HepG2 (cell line): ENCODE data around the gene RPS8. TPM values are rescaled to one million over a fixed set of nuclear protein-coding genes. Genes with fewer than 3 reads are reported as not detected.
A peak's percentile ranks its signal among the peaks of the same experiment; 100 is the strongest.

Experiments
- BORCS8-MEF2B ChIP-seq: sonication (generic); formaldehyde crosslinking; IDR thresholded peaks from 2 replicates; pipeline ENCODE4 v1.8.0; 2022; ENCODE audit warnings: mild to moderate bottlenecking, missing genetic modification reagents
- BRD4 ChIP-seq: sonication (generic); formaldehyde crosslinking; IDR thresholded peaks from 2 replicates; pipeline ENCODE4 v1.4.0; 2020; ENCODE audit warnings: missing genetic modification reagents
- FOXP1 ChIP-seq, 2 experiments: fragments of 450-650 bp in 1 of 2; IDR thresholded peaks; 2 replicates each; pipeline ENCODE4 v1.6.1; 2017 to 2018; ENCODE audit warnings: antibody characterized with exemption in 1 of 2
- GFI1 ChIP-seq: sonication (generic); formaldehyde crosslinking; IDR thresholded peaks from 2 replicates; pipeline ENCODE4 v1.5.0; 2020; ENCODE audit warnings: missing genetic modification reagents, mild to moderate bottlenecking, borderline replicate concordance
- GLMP ChIP-seq: sonication (generic); formaldehyde crosslinking; IDR thresholded peaks from 2 replicates; pipeline ENCODE4 v1.9.0; 2021; ENCODE audit warnings: missing genetic modification reagents, mild to moderate bottlenecking, borderline replicate concordance
- HNRNPH1 ChIP-seq: fragments of 200-400 bp; formaldehyde crosslinking; optimal IDR thresholded peaks from 2 replicates; pipeline ENCODE3; 2017; ENCODE audit warnings: mild to moderate bottlenecking, low read depth, low read length
- IRF2 ChIP-seq: IDR thresholded peaks from 2 replicates; pipeline ENCODE4 v1.6.1; 2018; ENCODE audit warnings: missing genetic modification reagents, missing compliant biosample characterization
- PATZ1 ChIP-seq: sonication (generic); formaldehyde crosslinking; IDR thresholded peaks from 2 replicates; pipeline ENCODE4 v1.4.0; 2020; ENCODE audit warnings: missing genetic modification reagents
- RNF2 ChIP-seq: fragments of 450-650 bp; conservative IDR thresholded peaks from 2 replicates; pipeline ENCODE4 v1.6.1; 2016; ENCODE audit warnings: low read depth
- SP4 ChIP-seq: sonication (generic); formaldehyde crosslinking; IDR thresholded peaks from 2 replicates; pipeline ENCODE4 v1.8.1; 2023; ENCODE audit warnings: mild to moderate bottlenecking, missing genetic modification reagents
- TFDP1 ChIP-seq: IDR thresholded peaks from 2 replicates; pipeline ENCODE4 v1.6.1; 2016; ENCODE audit warnings: missing compliant biosample characterization, missing genetic modification reagents, borderline replicate concordance
- XRCC5 ChIP-seq: fragments of 200-400 bp; formaldehyde crosslinking; optimal IDR thresholded peaks from 2 replicates; pipeline ENCODE3; 2017; ENCODE audit warnings: mild to moderate bottlenecking, low read length
- ZMYM2 ChIP-seq: sonication (generic); formaldehyde crosslinking; IDR thresholded peaks from 2 replicates; pipeline ENCODE4 v1.8.0; 2022; ENCODE audit warnings: mild to moderate bottlenecking, missing genetic modification reagents
- ZNF235 ChIP-seq: sonication (generic); formaldehyde crosslinking; IDR thresholded peaks from 2 replicates; pipeline ENCODE4 v1.8.1; 2023; ENCODE audit warnings: mild to moderate bottlenecking, missing genetic modification reagents, borderline replicate concordance
- ZNF576 ChIP-seq: sonication (generic); formaldehyde crosslinking; IDR thresholded peaks from 2 replicates; pipeline ENCODE4 v1.4.0; 2020; ENCODE audit warnings: mild to moderate bottlenecking, missing genetic modification reagents
- ZNF776 ChIP-seq: sonication (generic); formaldehyde crosslinking; IDR thresholded peaks from 2 replicates; pipeline ENCODE4 v1.4.0; 2020; ENCODE audit warnings: mild to moderate bottlenecking, missing genetic modification reagents
- ZNF816 ChIP-seq: sonication (generic); formaldehyde crosslinking; IDR thresholded peaks from 2 replicates; pipeline ENCODE4 v1.8.0; 2022; ENCODE audit warnings: missing genetic modification reagents, mild to moderate bottlenecking, borderline replicate concordance
- polyA plus RNA-seq, 8 experiments: library from polyadenylated mRNA; depleted of rRNA in 3 of 8; stranded (reverse) in 7 of 8; unstranded in 1 of 8; fragments of >200 nt; fragmentation: Illumina TruSeq in 4 of 8; extraction: Trizol in 4 of 8; gene quantifications; 2 replicates each; pipeline versions ENCODE4 v1.2.1 to v1.2.3, GENCODE V29; 2011 to 2016; ENCODE audit warnings: low read depth in 4 of 8, missing spikeins in 1 of 8, mixed read lengths in 1 of 8; ENCODE audit not compliant: insufficient read depth in 1 of 8
- total RNA-seq, 5 experiments: library from RNA; depleted of rRNA; stranded (reverse); fragments of >200 nt; fragmentation: Illumina TruSeq; extraction: Trizol; gene quantifications; 2 replicates each; pipeline ENCODE4 v1.2.3, GENCODE V29; 2016; ENCODE audit warnings: low read depth in 1 of 5
- TF ChIP-seq, protein P1 (sequence below): sonication (generic); formaldehyde crosslinking; IDR thresholded peaks from 2 replicates; pipeline ENCODE4 v1.4.0; 2020; ENCODE audit warnings: mild to moderate bottlenecking, missing genetic modification reagents
- TF ChIP-seq, protein P2 (sequence below): fragments of 450-650 bp; IDR thresholded peaks from 2 replicates; pipeline ENCODE4 v1.6.1; 2017; ENCODE audit warnings: mild to moderate bottlenecking

RPS8 gene
- total and polyA plus RNA-seq, 2 of the 13 experiments (the other 11 are each of a cell fraction or from before 2014, with no cell fraction given): 2,628 to 2,822 TPM

GRCh38 chr1:44819608-44820327 is 44.4 kb downstream of the RPS8 start (continued):
- TF ChIP-seq GLMP (CRISPR knock-in tag) (no peak), ZNF816 (no peak; the same call in 1 of the 2 replicates), TFDP1 (CRISPR knock-in tag) (peak; percentile 19), XRCC5 (no peak), BRD4 (CRISPR knock-in tag) (no peak; the same call in 1 of the 2 replicates), ZNF776 (CRISPR knock-in tag) (0 out of 2 replicates have a peak, but pooled peaks have one; percentile 70), ZNF576 (CRISPR knock-in tag) (no peak), IRF2 (CRISPR knock-in tag) (peak; percentile 53; the same call in 1 of the 2 replicates), HNRNPH1 (no peak), PATZ1 (no peak), ZMYM2 (CRISPR knock-in tag) (no peak), FOXP1 (IDR thresholded peaks at IDR 0.05) (no peak), FOXP1 (CRISPR knock-in tag; IDR thresholded peaks at IDR 0.05) (peak; percentile 33; the same call in 1 of the 2 replicates), RNF2 (no peak), GFI1 (CRISPR knock-in tag) (peak; percentile 67), ZNF235 (CRISPR knock-in tag) (peak; percentile 26; the same call in 1 of the 2 replicates), BORCS8-MEF2B (CRISPR knock-in tag) (no peak), SP4 (CRISPR knock-in tag) (peak; percentile 36; the same call in 1 of the 2 replicates)
- TF ChIP-seq, protein P1, sequence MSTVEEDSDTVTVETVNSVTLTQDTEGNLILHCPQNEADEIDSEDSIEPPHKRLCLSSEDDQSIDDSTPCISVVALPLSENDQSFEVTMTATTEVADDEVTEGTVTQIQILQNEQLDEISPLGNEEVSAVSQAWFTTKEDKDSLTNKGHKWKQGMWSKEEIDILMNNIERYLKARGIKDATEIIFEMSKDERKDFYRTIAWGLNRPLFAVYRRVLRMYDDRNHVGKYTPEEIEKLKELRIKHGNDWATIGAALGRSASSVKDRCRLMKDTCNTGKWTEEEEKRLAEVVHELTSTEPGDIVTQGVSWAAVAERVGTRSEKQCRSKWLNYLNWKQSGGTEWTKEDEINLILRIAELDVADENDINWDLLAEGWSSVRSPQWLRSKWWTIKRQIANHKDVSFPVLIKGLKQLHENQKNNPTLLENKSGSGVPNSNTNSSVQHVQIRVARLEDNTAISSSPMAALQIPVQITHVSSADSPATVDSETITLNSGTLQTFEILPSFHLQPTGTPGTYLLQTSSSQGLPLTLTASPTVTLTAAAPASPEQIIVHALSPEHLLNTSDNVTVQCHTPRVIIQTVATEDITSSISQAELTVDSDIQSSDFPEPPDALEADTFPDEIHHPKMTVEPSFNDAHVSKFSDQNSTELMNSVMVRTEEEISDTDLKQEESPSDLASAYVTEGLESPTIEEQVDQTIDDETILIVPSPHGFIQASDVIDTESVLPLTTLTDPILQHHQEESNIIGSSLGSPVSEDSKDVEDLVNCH: peak; percentile 87; the same call in 1 of the 2 replicates
- TF ChIP-seq, protein P2, sequence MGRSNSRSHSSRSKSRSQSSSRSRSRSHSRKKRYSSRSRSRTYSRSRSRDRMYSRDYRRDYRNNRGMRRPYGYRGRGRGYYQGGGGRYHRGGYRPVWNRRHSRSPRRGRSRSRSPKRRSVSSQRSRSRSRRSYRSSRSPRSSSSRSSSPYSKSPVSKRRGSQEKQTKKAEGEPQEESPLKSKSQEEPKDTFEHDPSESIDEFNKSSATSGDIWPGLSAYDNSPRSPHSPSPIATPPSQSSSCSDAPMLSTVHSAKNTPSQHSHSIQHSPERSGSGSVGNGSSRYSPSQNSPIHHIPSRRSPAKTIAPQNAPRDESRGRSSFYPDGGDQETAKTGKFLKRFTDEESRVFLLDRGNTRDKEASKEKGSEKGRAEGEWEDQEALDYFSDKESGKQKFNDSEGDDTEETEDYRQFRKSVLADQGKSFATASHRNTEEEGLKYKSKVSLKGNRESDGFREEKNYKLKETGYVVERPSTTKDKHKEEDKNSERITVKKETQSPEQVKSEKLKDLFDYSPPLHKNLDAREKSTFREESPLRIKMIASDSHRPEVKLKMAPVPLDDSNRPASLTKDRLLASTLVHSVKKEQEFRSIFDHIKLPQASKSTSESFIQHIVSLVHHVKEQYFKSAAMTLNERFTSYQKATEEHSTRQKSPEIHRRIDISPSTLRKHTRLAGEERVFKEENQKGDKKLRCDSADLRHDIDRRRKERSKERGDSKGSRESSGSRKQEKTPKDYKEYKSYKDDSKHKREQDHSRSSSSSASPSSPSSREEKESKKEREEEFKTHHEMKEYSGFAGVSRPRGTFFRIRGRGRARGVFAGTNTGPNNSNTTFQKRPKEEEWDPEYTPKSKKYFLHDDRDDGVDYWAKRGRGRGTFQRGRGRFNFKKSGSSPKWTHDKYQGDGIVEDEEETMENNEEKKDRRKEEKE: no peak
